B cell (primary cell): ENCODE data around the gene IQCH.

ENCODE experiments used
- EZH2 ChIP-seq: IDR thresholded peaks from 2 replicates; pipeline ENCODE4 v1.6.1; 2012; ENCODE audit warnings: borderline replicate concordance, low read depth, mild to moderate bottlenecking, moderate library complexity, low read length; ENCODE audit not compliant: insufficient read depth, poor library complexity, severe bottlenecking
- TF ChIP-seq, protein P1 (sequence below): fragments of 200-600 bp; IDR thresholded peaks from one replicate; pipeline ENCODE4 v1.8.0; 2022; ENCODE audit warnings: antibody characterized with exemption, mild to moderate bottlenecking

GRCh38 chr15:67251318-67251717 is 3.3 kb upstream of the IQCH start:
- TF ChIP-seq, protein P1, sequence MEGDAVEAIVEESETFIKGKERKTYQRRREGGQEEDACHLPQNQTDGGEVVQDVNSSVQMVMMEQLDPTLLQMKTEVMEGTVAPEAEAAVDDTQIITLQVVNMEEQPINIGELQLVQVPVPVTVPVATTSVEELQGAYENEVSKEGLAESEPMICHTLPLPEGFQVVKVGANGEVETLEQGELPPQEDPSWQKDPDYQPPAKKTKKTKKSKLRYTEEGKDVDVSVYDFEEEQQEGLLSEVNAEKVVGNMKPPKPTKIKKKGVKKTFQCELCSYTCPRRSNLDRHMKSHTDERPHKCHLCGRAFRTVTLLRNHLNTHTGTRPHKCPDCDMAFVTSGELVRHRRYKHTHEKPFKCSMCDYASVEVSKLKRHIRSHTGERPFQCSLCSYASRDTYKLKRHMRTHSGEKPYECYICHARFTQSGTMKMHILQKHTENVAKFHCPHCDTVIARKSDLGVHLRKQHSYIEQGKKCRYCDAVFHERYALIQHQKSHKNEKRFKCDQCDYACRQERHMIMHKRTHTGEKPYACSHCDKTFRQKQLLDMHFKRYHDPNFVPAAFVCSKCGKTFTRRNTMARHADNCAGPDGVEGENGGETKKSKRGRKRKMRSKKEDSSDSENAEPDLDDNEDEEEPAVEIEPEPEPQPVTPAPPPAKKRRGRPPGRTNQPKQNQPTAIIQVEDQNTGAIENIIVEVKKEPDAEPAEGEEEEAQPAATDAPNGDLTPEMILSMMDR, result no peak
- TF ChIP-seq EZH2, result no peak
